Adipocyte (in vitro differentiated cells): ENCODE results near the gene ALX3.
A peak's percentile ranks its signal among the peaks of the same experiment; 100 is the strongest.

Experiments
- DNase-seq: peaks from one replicate; pipeline ENCODE4 v3.0.0-alpha.2; 2015; ENCODE audit warnings: low read depth
- H3K27me3 ChIP-seq: replicated peaks from 2 replicates; pipeline ENCODE4 v1.7.0; 2013; ENCODE audit warnings: mild to moderate bottlenecking, low read length, moderate library complexity; ENCODE audit not compliant: control insufficient read depth, insufficient read depth
- H3K36me3 ChIP-seq: 2 replicates; pipeline ENCODE4 v1.7.0; 2013; ENCODE audit warnings: low read length, mild to moderate bottlenecking, moderate library complexity; ENCODE audit not compliant: control insufficient read depth, insufficient read depth, severe bottlenecking
- H3K4me1 ChIP-seq: 2 replicates; pipeline ENCODE4 v1.7.0; 2013; ENCODE audit warnings: mild to moderate bottlenecking, low read length, moderate library complexity; ENCODE audit not compliant: control insufficient read depth, insufficient read depth
- H3K4me3 ChIP-seq: 2 replicates; pipeline ENCODE4 v1.7.0; 2013; ENCODE audit warnings: mild to moderate bottlenecking, low read length, moderate library complexity
- H3K9ac ChIP-seq: 2 replicates; pipeline ENCODE4 v1.7.0; 2013; ENCODE audit warnings: mild to moderate bottlenecking, low read length, moderate library complexity
- H3K9me3 ChIP-seq: 2 replicates; pipeline ENCODE4 v1.7.0; 2013; ENCODE audit warnings: mild to moderate bottlenecking, low read length, moderate library complexity; ENCODE audit not compliant: control insufficient read depth

The ALX3 gene

DNA sequence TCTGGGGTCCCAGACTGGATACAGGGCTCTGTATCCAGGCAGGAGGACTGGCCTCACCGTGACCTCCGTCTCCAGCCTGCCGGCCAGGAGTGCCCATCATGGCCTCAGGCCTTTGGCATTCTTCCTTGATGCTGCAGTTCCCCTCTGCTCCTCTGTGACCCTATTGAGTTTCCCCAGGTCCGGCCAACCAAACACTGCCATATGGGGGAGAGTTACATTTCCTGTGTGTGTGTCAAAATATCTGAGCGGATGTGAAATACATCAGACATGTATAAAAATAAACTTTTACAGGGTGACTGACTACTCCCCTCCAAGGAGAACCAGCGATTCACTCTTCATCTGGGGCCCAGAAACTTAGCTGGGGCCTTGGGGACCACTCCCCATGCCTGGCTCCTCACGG lies 31.6 kb upstream of the ALX3 start:
- DNase-seq: peak; percentile 42
- Histone ChIP-seq H3K27me3 (peaks cover 28% of the 10 kb centered on the region), H3K4me3 (no peak overlapping the region), H3K9ac (no peak overlapping the region), H3K36me3 (no peaks in the 10 kb centered on the region), H3K9me3 (no peaks in the 10 kb centered on the region), H3K4me1 (peaks cover 6% of the 10 kb centered on the region)

DNA sequence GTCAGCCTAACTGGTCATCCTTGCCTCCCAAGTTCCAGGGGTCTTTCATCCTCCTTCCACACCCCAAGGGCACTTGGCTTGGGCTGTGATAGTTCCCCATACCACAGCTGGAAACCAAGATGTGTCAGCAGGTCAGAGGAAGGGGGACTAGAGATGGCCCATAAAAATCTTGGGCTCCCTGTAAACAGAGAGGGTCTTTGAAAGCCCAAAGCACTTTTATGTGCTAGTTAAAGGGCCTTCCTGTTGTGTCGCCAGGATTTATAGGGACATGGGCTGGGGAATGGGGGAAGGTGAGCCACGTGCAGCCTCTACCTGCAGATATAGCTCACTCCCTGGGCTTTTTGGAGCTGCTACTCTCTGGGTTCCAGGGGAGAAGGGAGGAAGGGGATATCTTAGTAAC lies 29.9 kb upstream of the ALX3 start:
- Histone ChIP-seq H3K27me3 (peaks cover 41% of the 10 kb centered on the region), H3K4me3 (no peak overlapping the region), H3K36me3 (no peaks in the 10 kb centered on the region), H3K9me3 (no peaks in the 10 kb centered on the region), H3K4me1 (peaks cover 6% of the 10 kb centered on the region), H3K9ac (no peak overlapping the region)
- no peak for DNase-seq

DNA sequence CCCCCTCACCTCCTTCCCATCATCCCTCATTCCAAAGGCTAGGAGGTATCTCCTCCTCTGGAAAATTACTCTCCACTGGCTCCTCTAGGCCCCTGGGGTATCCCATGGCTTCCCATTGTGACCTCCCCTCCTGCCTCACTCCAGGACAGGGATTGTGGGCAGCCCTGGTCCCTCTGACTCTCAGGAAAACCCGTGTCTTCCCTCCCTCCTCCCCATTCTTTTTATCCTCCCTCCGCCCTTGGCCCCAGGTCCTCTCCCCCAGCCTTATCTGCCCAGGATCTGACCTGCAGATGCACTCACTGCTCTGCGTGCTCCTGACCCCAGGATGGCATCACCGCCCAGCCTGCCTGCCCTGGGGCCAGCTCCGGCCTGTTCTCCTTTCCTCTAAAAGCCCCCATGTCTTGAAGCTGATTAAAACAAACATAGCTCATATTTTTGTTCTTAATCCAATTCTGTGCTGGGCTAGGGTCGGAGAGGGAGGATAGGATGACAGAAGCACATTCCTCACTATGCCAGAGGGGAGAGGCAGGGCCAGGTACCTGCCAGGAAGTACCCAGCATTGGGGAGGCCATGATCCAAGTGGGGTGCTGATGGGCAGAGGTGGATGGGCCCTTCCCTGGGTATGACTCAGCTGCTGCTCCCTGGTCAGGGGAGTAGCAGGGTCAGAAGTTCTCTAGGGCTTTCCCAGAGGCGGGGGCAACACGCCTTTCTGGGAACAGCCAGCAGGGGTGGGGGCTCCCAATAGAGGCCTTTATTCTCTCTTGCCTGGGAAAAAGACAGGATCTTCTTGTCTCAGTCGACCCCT lies 28.0 kb upstream of the ALX3 start:
- peaks cover 47% of the 10 kb centered on the region for H3K27me3 ChIP-seq
- H3K36me3 ChIP-seq: no peaks in the 10 kb centered on the region
- DNase-seq: no peak
- H3K9ac ChIP-seq: no peak overlapping the region
- H3K4me1 ChIP-seq: peaks cover 6% of the 10 kb centered on the region
- no peaks in the 10 kb centered on the region for H3K9me3 ChIP-seq
- no peak overlapping the region for H3K4me3 ChIP-seq

DNA sequence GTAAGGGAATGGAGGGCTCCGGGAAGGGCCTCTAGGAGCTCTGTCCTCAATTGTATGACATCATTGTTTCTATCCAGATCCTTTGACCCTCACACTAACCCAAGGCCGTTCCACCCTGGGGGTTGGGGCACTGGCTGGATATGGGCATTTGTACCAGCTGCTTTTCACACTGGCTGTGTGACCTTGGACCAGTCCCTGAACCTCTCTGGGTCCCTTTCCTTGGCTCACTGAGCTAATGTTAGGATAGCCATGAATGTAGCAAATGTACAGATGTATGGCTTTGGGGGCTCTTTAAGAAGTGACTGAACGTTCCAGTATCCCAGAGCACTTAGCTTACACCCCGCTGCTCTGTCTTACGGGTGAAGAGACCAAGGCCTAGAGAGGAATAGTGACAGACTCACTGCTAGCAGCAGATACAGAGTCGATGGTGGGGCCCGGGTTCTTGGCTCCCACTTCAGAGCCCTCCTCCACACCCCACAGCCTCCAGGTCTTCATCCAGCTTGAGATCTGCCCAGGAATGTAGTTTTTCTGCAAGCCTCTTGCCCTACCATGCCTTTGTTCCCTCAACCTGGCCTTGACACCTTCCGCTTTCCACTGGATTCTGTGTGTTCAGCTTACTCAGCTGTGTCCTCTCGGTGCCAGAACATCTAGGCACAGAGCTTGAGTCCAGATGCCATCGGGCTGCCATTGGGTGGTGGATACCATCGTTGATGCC lies 27.2 kb upstream of the ALX3 start:
- Histone ChIP-seq H3K4me1 (peaks cover 6% of the 10 kb centered on the region), H3K4me3 (no peak overlapping the region), H3K9me3 (no peaks in the 10 kb centered on the region), H3K27me3 (peaks cover 43% of the 10 kb centered on the region), H3K36me3 (no peaks in the 10 kb centered on the region), H3K9ac (no peak overlapping the region)
- no peak for DNase-seq

DNA sequence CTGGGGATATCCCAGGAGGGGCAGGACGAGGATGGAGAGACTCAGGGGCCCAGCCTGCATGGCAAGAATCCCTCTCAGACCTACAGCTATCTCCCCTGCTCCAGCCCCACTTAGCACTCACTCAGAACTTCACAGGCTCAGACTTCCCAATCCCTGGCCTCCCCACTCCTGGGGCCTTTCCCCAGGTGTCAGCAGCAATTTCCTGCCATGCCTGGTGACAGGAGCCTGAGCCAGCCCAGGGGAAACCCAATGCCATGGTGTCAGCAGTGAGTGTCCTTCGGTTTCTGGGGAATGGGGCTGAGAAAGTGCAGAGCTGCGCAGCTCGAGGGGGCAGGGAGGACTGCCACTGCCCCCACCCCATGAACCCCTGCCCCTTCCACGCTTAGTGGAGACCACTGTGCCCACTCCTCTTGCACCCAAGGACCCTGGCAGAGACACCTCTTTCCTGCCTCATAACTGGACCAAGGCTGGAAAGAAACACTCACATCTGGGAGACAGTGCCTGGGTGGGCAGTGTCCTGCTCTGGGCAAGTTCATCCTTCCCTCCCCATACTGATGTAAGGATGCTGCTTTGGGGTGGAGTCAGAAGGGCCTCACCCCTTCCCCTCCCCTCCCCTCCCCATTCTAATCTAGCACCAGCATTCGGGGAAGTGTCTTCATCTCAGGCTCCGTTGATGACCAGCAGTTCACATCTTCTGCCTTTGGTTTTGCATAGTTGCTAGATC lies 24.6 kb upstream of the ALX3 start:
- H3K36me3 ChIP-seq: no peaks in the 10 kb centered on the region
- H3K4me1 ChIP-seq: no peaks in the 10 kb centered on the region
- no peak overlapping the region for H3K9ac ChIP-seq
- no peaks in the 10 kb centered on the region for H3K9me3 ChIP-seq
- H3K4me3 ChIP-seq: no peak overlapping the region
- peaks cover 42% of the 10 kb centered on the region for H3K27me3 ChIP-seq
- peak; percentile 13 for DNase-seq

DNA sequence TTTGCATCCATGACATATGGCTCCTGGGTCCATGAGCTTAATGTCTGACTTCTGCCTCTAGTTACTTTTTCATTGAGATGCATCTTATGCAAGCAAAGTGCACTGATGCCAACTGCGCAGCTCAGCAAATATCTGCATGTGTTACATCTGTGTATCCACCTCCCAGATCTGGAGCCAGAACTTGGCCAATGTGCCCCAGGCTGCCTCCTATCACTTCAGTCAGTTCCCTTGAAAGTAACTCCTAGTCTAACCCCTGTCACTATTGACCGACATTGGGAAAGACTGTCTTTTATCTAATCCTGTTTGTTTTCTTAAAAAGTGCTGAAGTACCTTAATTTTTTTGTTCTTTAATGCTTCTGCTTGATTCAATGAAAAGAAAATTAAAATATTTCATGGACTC lies 22.5 kb upstream of the ALX3 start:
- H3K9me3 ChIP-seq: no peaks in the 10 kb centered on the region

DNA sequence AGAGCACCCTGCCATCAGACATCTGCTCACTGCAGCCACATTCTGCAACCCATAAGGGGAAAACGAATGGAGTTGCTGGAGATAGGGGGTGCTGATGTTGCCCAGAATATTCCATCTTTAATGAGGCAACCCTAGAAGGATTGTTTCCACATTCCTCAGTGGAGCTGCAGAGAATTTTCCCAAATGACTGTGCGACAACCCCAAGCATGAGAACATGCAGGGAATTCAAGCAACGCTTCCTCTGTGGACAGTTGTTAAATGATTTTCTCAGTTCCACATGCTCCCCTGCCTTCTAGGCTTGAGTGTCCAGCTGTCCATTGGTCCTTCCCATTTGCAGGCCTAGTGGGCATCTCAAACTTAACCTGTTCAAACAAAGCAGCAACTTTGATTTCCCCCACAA lies 21.3 kb upstream of the ALX3 start:
- H3K27me3 ChIP-seq: peaks cover 22% of the 10 kb centered on the region

More for the DNA sequence above, 22.5 kb upstream of the ALX3 start:
- H3K4me1 ChIP-seq: no peaks in the 10 kb centered on the region
- no peaks in the 10 kb centered on the region for H3K36me3 ChIP-seq
- H3K4me3 ChIP-seq: no peak overlapping the region
- H3K9ac ChIP-seq: no peak overlapping the region
- DNase-seq: no peak
- H3K27me3 ChIP-seq: peaks cover 31% of the 10 kb centered on the region

DNA sequence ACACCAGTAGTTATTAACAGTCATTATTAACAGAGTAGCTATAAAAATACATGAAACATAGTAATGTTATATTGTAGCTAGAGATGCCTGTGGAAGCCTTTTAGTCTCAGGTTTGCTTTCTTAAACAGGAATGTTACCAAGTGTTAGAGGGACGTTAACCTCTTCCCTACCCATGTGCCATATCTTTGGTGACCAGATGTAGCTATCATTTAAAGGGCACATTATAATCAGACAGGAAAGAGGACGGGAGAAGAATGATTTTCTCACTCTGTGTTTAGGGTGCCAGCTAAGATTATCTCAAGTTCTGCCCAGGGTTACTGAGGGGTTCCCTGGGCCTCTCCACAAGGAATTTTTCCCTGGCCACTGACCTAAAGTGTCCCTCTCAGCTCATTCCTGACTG lies 20.9 kb upstream of the ALX3 start:
- peaks cover 19% of the 10 kb centered on the region for H3K27me3 ChIP-seq
- H3K9ac ChIP-seq: no peak overlapping the region
- no peaks in the 10 kb centered on the region for H3K9me3 ChIP-seq
- no peak overlapping the region for H3K4me3 ChIP-seq
- H3K36me3 ChIP-seq: no peaks in the 10 kb centered on the region
- DNase-seq: no peak
- no peaks in the 10 kb centered on the region for H3K4me1 ChIP-seq

More for the DNA sequence above, 21.3 kb upstream of the ALX3 start:
- H3K9ac ChIP-seq: no peak overlapping the region
- H3K9me3 ChIP-seq: no peaks in the 10 kb centered on the region
- peak; percentile 15 for DNase-seq
- H3K4me1 ChIP-seq: no peaks in the 10 kb centered on the region
- no peak overlapping the region for H3K4me3 ChIP-seq
- H3K36me3 ChIP-seq: no peaks in the 10 kb centered on the region

DNA sequence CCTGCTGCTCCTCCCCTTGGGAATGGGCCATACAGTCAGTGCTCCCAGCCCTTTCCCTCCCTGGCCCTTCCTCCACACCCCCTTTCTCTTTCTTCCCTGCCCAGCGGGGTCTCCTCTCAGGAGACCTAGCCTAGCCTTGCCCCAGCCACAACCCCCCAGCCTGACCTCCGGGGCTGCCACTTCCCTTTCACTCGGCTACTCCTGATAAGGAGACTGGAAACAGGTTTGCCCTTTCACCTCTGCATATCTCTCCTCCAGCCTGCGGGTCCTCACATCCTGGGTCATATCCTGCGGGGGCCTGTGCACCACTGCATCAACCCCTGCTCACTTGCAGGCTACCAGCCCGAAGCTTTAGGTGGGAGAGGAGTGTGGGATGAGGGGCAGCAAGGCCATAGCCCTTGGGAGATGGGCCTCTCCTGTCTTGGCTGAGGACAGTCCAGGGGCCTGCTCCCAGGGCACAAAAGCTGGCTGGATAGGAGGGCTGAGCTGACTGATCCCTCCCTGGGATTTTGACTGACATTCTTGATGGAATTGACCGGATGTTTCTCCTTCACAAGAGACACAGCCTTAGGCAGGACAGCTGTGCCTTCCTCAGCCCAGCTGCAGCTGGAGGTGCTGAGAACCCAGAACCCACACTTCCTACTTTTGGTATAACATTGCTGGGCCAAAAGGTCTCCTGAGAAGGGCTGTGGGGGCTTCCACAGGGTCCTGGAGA lies 19.2 kb upstream of the ALX3 start:
- H3K27me3 ChIP-seq: peaks cover 7% of the 10 kb centered on the region
- no peaks in the 10 kb centered on the region for H3K4me1 ChIP-seq
- H3K9ac ChIP-seq: no peak overlapping the region
- no peak for DNase-seq
- no peaks in the 10 kb centered on the region for H3K36me3 ChIP-seq
- H3K9me3 ChIP-seq: no peaks in the 10 kb centered on the region
- no peak overlapping the region for H3K4me3 ChIP-seq

DNA sequence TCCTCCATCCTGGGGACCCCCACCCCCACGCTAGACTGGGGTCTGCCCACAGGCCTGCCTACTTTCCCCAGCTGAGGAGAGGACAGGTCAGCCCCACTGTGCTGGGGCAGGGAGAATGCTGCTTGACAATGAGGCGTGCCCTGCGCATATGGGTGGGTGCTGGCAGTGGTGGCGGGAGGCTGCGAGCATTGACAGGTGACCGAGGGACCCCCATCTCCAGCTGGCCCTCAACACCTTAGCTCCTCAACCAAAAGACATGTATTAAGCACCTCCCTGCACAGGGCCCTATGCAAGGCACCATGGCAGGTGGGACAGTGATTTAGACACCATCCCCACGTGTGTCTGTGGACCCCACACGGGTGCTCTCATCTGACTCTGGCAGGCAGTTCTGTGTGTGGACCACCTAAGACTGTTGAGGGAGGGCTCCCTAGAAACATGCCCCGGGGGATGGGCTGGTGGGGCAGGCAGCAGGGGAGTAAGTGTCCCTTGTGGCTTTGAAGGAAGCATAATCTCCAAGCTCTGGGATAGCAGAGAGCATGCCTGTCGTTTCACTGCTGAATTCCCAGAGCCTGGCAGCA lies 18.4 kb upstream of the ALX3 start:
- H3K4me3 ChIP-seq: no peak overlapping the region
- H3K27me3 ChIP-seq: peaks cover 3% of the 10 kb centered on the region
- no peak overlapping the region for H3K9ac ChIP-seq
- H3K9me3 ChIP-seq: no peaks in the 10 kb centered on the region
- H3K36me3 ChIP-seq: no peaks in the 10 kb centered on the region
- H3K4me1 ChIP-seq: peaks cover 5% of the 10 kb centered on the region
- DNase-seq: no peak
